Activated CD8-positive, alpha-beta T cell treated with anti-CD3 and anti-CD28 coated beads, Interleukin-2, amount 10 ng/mL, durations not matched to agents 7 days and 5 days (primary cell): ENCODE data around the gene RAB14. TPM values are rescaled to one million over a fixed set of nuclear protein-coding genes. Genes with fewer than 3 reads are reported as not detected.
"Not testable (repeated sequence)": the region's sequence is repeated elsewhere in the genome, so short reads cannot be mapped to it uniquely, and the experiment has no call there.

ENCODE experiments used
- ATAC-seq: fragments of 150-1000 bp; cut with Tn5 transposase; one replicate; pipeline ENCODE4 v1.10.0; 2021; ENCODE audit warnings: moderate library complexity
- CTCF ChIA-PET: fragments of 350-600 bp; sonication (Branson Sonifier 250); formaldehyde crosslinking; loops from one replicate; lab custom pipeline; 2021; ENCODE audit warnings: antibody characterized with exemption; lab: Charles Lee
- POLR2A ChIA-PET: fragments of 350-600 bp; sonication (Branson Sonifier 250); formaldehyde crosslinking; loops from one replicate; lab custom pipeline; 2021; ENCODE audit warnings: antibody characterized with exemption; lab: Charles Lee
- DNase-seq: peaks from one replicate; pipeline ENCODE4 v3.0.0-alpha.2; 2020
- H3K27ac Mint-ChIP-seq: one replicate; pipeline ENCODE4 v1.8.0; 2021; ENCODE audit warnings: mild to moderate bottlenecking, mixed read lengths
- H3K27me3 Mint-ChIP-seq: one replicate; pipeline ENCODE4 v1.8.0; 2021; ENCODE audit warnings: low read depth, mixed read lengths
- H3K36me3 Mint-ChIP-seq: one replicate; pipeline ENCODE4 v1.8.0; 2021; ENCODE audit warnings: low read depth, mixed read lengths
- H3K4me1 Mint-ChIP-seq: one replicate; pipeline ENCODE4 v1.8.0; 2021; ENCODE audit warnings: low read depth, mixed read lengths
- H3K4me3 Mint-ChIP-seq: one replicate; pipeline ENCODE4 v1.8.0; 2021; ENCODE audit warnings: mild to moderate bottlenecking, mixed read lengths
- H3K9me3 Mint-ChIP-seq: one replicate; pipeline ENCODE4 v1.8.0; 2022; ENCODE audit warnings: mixed read lengths; ENCODE audit not compliant: insufficient read depth
- total RNA-seq, 2 experiments: library from RNA; stranded (reverse); gene quantifications; one replicate each; pipeline ENCODE4 v1.2.3, GENCODE V29; 2021

The RAB14 gene
- total RNA-seq, 2 experiments from 2014 or later: 56.7 to 68.2 TPM

GRCh38 chr9:121187636-121188305 lies 13.9 kb downstream of the RAB14 start:
- CTCF ChIA-PET: interaction anchor here (1.0 to 1.7 kb wide), 4 partner anchors 12 to 25 kb away, joined by 3 to 5 read pairs (median 4); no protein-coding TSS in a partner anchor
- H3K27me3 Mint-ChIP-seq: no peaks in the 10 kb centered on the region
- H3K4me3 Mint-ChIP-seq: no peak overlapping the region
- no peak for DNase-seq
- H3K36me3 Mint-ChIP-seq: peaks cover 65% of the 10 kb centered on the region
- no peaks in the 10 kb centered on the region for H3K9me3 Mint-ChIP-seq
- H3K27ac Mint-ChIP-seq: no peak overlapping the region
- ATAC-seq: no peak
- peaks cover 47% of the 10 kb centered on the region for H3K4me1 Mint-ChIP-seq
- POLR2A ChIA-PET: interaction anchor here (3.2 kb wide), 1 partner anchor 13 kb away, joined by 14 read pairs; the partner anchor contains the start of gene RAB14

- DNase-seq (no peak), ATAC-seq (no peak)
- H3K4me1 Mint-ChIP-seq: peaks cover 36% of the 10 kb centered on the region
- H3K36me3 Mint-ChIP-seq: peaks cover 74% of the 10 kb centered on the region
- CTCF ChIA-PET: interaction anchor here (0.8 to 1.8 kb wide), 9 partner anchors 10 to 65 kb away, joined by 3 to 8 read pairs (median 4); no protein-coding TSS in a partner anchor
- POLR2A ChIA-PET: interaction anchor here (0.6 to 1.5 kb wide), 3 partner anchors 15 to 53 kb away, joined by 3 to 4 read pairs (median 4); partner anchors contain the start of gene RAB14
- H3K9me3 Mint-ChIP-seq: no peaks in the 10 kb centered on the region
- no peaks in the 10 kb centered on the region for H3K27me3 Mint-ChIP-seq
- no peak overlapping the region for H3K4me3 Mint-ChIP-seq
- H3K27ac Mint-ChIP-seq: peak overlapping the region; percentile 26
These were observed 15.8 kb downstream of the RAB14 start for GRCh38 chr9:121185774-121186403.

GRCh38 chr9:121185178-121185745 lies 16.4 kb downstream of the RAB14 start:
- peaks cover 72% of the 10 kb centered on the region for H3K36me3 Mint-ChIP-seq
- no peak overlapping the region for H3K27ac Mint-ChIP-seq
- ChIA-PET CTCF (interaction anchor here (0.8 to 1.8 kb wide), 9 partner anchors 9 to 38 kb away, joined by 3 to 8 read pairs (median 4); no protein-coding TSS in a partner anchor), POLR2A (interaction anchor here (0.6 to 1.5 kb wide), 4 partner anchors 15 to 52 kb away, joined by 3 to 5 read pairs (median 4); partner anchors contain the start of gene RAB14)
- no peaks in the 10 kb centered on the region for H3K27me3 Mint-ChIP-seq
- peaks cover 30% of the 10 kb centered on the region for H3K4me1 Mint-ChIP-seq
- ATAC-seq: no peak
- H3K9me3 Mint-ChIP-seq: no peaks in the 10 kb centered on the region
- H3K4me3 Mint-ChIP-seq: no peak overlapping the region
- no peak for DNase-seq

- Mint-ChIP-seq H3K4me1 (peaks cover 29% of the 10 kb centered on the region), H3K27me3 (no peaks in the 10 kb centered on the region), H3K36me3 (peaks cover 76% of the 10 kb centered on the region), H3K9me3 (no peaks in the 10 kb centered on the region), H3K27ac (no peak overlapping the region), H3K4me3 (no peak overlapping the region)
- ATAC-seq (no peak), DNase-seq (no peak)
- POLR2A ChIA-PET: interaction anchor here (0.7 to 1.5 kb wide), 4 partner anchors 9 to 52 kb away, joined by 3 to 5 read pairs (median 4); no protein-coding TSS in a partner anchor
- CTCF ChIA-PET: interaction anchor here (1.0 to 1.8 kb wide), 6 partner anchors 12 to 38 kb away, joined by 3 to 6 read pairs (median 4); partner anchors contain the start of gene RAB14
These were observed 17.2 kb downstream of the RAB14 start for GRCh38 chr9:121184463-121184862.

GRCh38 chr9:121183666-121184423 lies 17.8 kb downstream of the RAB14 start:
- peaks cover 29% of the 10 kb centered on the region for H3K4me1 Mint-ChIP-seq
- no peak overlapping the region for H3K4me3 Mint-ChIP-seq
- H3K27me3 Mint-ChIP-seq: no peaks in the 10 kb centered on the region
- H3K9me3 Mint-ChIP-seq: no peaks in the 10 kb centered on the region
- DNase-seq (no peak), ATAC-seq (no peak)
- H3K36me3 Mint-ChIP-seq: peaks cover 74% of the 10 kb centered on the region
- POLR2A ChIA-PET: interaction anchor here (0.7 to 1.3 kb wide), 3 partner anchors 9 to 18 kb away, joined by 3 to 5 read pairs (median 4); no protein-coding TSS in a partner anchor
- peak overlapping the region; percentile 34 for H3K27ac Mint-ChIP-seq
- CTCF ChIA-PET: interaction anchor here (1.0 to 1.8 kb wide), 8 partner anchors 9 to 202 kb away, joined by 3 to 6 read pairs (median 3); partner anchors contain the start of gene RAB14

GRCh38 chr9:121182989-121183388 lies 18.7 kb downstream of the RAB14 start:
- DNase-seq (no peak), ATAC-seq (no peak)
- H3K4me3 Mint-ChIP-seq: no peak overlapping the region
- no peaks in the 10 kb centered on the region for H3K27me3 Mint-ChIP-seq
- peaks cover 78% of the 10 kb centered on the region for H3K36me3 Mint-ChIP-seq
- ChIA-PET POLR2A (no interaction called here), CTCF (interaction anchor here (1.0 to 1.1 kb wide), 2 partner anchors 10 to 201 kb away, joined by 3 read pairs; no protein-coding TSS in a partner anchor)
- no peaks in the 10 kb centered on the region for H3K9me3 Mint-ChIP-seq
- H3K27ac Mint-ChIP-seq: peak overlapping the region; percentile 23
- H3K4me1 Mint-ChIP-seq: peaks cover 27% of the 10 kb centered on the region

- H3K36me3 Mint-ChIP-seq: peaks cover 79% of the 10 kb centered on the region
These were observed 19.4 kb downstream of the RAB14 start for GRCh38 chr9:121182101-121182836.

GRCh38 chr9:121179930-121180681 lies 21.6 kb downstream of the RAB14 start:
- CTCF ChIA-PET: interaction anchor here (1.3 kb wide), 1 partner anchor 11 kb away, joined by 4 read pairs; no protein-coding TSS in a partner anchor
- Mint-ChIP-seq H3K27me3 (no peaks in the 10 kb centered on the region), H3K4me3 (no peak overlapping the region), H3K9me3 (no peaks in the 10 kb centered on the region), H3K4me1 (peaks cover 8% of the 10 kb centered on the region), H3K27ac (no peak overlapping the region), H3K36me3 (peaks cover 79% of the 10 kb centered on the region)
- POLR2A ChIA-PET: interaction anchor here (0.9 kb wide), 1 partner anchor 20 kb away, joined by 3 read pairs; no protein-coding TSS in a partner anchor
- no peak for DNase-seq
- ATAC-seq: no peak

More at GRCh38 chr9:121182101-121182836, 19.4 kb downstream of the RAB14 start:
- no peak overlapping the region for H3K4me3 Mint-ChIP-seq
- H3K4me1 Mint-ChIP-seq: peaks cover 22% of the 10 kb centered on the region
- no peaks in the 10 kb centered on the region for H3K27me3 Mint-ChIP-seq
- peak overlapping the region; percentile 60 for H3K27ac Mint-ChIP-seq
- DNase-seq: no peak
- ChIA-PET CTCF (interaction anchor here (0.7 kb wide), 1 partner anchor 13 kb away, joined by 3 read pairs; no protein-coding TSS in a partner anchor), POLR2A (interaction anchor here (0.7 kb wide), 1 partner anchor 25 kb away, joined by 3 read pairs; no protein-coding TSS in a partner anchor)
- no peak for ATAC-seq
- H3K9me3 Mint-ChIP-seq: no peaks in the 10 kb centered on the region

GRCh38 chr9:121179373-121179721 lies 22.3 kb downstream of the RAB14 start:
- CTCF ChIA-PET, H3K4me3 Mint-ChIP-seq, H3K27me3 Mint-ChIP-seq, H3K9me3 Mint-ChIP-seq, DNase-seq, H3K4me1 Mint-ChIP-seq, ATAC-seq, POLR2A ChIA-PET, H3K27ac Mint-ChIP-seq: not testable (repeated sequence)
- peaks cover 80% of the 10 kb centered on the region for H3K36me3 Mint-ChIP-seq
